Mesendoderm (in vitro differentiated cells): ENCODE measurements around the gene DBNDD1.

Experiments used
- DNase-seq: peaks from one replicate; pipeline ENCODE4 v3.0.0; 2013
- H2AK5ac ChIP-seq: 2 replicates; pipeline ENCODE4 v1.6.1; 2013; ENCODE audit warnings: low read length, inconsistent platforms
- H2BK120ac ChIP-seq: 2 replicates; pipeline ENCODE4 v1.6.1; 2013; ENCODE audit warnings: low read depth, mild to moderate bottlenecking, low read length, moderate library complexity, mixed read lengths
- H2BK15ac ChIP-seq: replicated peaks from 2 replicates; pipeline ENCODE4 v1.6.1; 2013; ENCODE audit warnings: low read depth, mild to moderate bottlenecking, moderate library complexity
- H2BK5ac ChIP-seq: 2 replicates; pipeline ENCODE4 v1.6.1; 2013; ENCODE audit warnings: low read length, inconsistent platforms
- H3K18ac ChIP-seq: 2 replicates; pipeline ENCODE4 v1.6.1; 2013; ENCODE audit warnings: mild to moderate bottlenecking, low read length, mixed read lengths
- H3K23ac ChIP-seq: one replicate; pipeline ENCODE4 v1.6.1; 2013; ENCODE audit warnings: low read length
- H3K27ac ChIP-seq: 2 replicates; pipeline ENCODE4 v1.5.1; 2013; ENCODE audit warnings: low read depth, mild to moderate bottlenecking, inconsistent platforms, low read length, moderate library complexity
- H3K27me3 ChIP-seq: 2 replicates; pipeline ENCODE4 v1.6.1; 2013; ENCODE audit warnings: low read length, control low read depth, mild to moderate bottlenecking, inconsistent platforms; ENCODE audit not compliant: insufficient read depth, poor library complexity
- H3K36me3 ChIP-seq: 2 replicates; pipeline ENCODE4 v1.6.1; 2013; ENCODE audit warnings: low read length, inconsistent platforms; ENCODE audit not compliant: control insufficient read depth, insufficient read depth
- H3K4ac ChIP-seq: one replicate; pipeline ENCODE4 v1.6.1; 2013; ENCODE audit warnings: low read depth, mild to moderate bottlenecking, low read length, moderate library complexity
- H3K4me1 ChIP-seq: 2 replicates; pipeline ENCODE4 v1.6.1; 2013; ENCODE audit warnings: low read depth, low read length, inconsistent platforms; ENCODE audit not compliant: control insufficient read depth
- H3K4me2 ChIP-seq: 2 replicates; pipeline ENCODE4 v1.6.1; 2013; ENCODE audit warnings: low read length
- H3K4me3 ChIP-seq: 2 replicates; pipeline ENCODE4 v1.5.1; 2013; ENCODE audit warnings: mild to moderate bottlenecking, low read length
- H3K56ac ChIP-seq: one replicate; pipeline ENCODE4 v1.6.1; 2013; ENCODE audit warnings: low read length
- H3K79me1 ChIP-seq: 2 replicates; pipeline ENCODE4 v1.6.1; 2013; ENCODE audit warnings: low read length, inconsistent platforms
- H3K79me2 ChIP-seq: 2 replicates; pipeline ENCODE4 v1.6.1; 2013; ENCODE audit warnings: mild to moderate bottlenecking, low read length; ENCODE audit not compliant: control insufficient read depth, insufficient read depth
- H3K9ac ChIP-seq: 2 replicates; pipeline ENCODE4 v1.6.1; 2013; ENCODE audit warnings: low read length, inconsistent platforms
- H4K5ac ChIP-seq: one replicate; pipeline ENCODE4 v1.6.1; 2013; ENCODE audit warnings: low read length
- H4K8ac ChIP-seq: one replicate; pipeline ENCODE4 v1.6.1; 2013; ENCODE audit warnings: low read depth, mild to moderate bottlenecking, control low read depth, low read length, moderate library complexity
- WGBS: extraction: QIAGEN DNeasy Blood & Tissue Kit; methylation state at CpG from one replicate; pipeline ENCODE4 v1.1.7; 2013; ENCODE audit warnings: low lambda C conversion rate, missing lambda C conversion rate; ENCODE audit not compliant: insufficient coverage; ENCODE audit errors: extremely low coverage; 5-methylcytosine and 5-hydroxymethylcytosine counted together

Gene DBNDD1

DNA sequence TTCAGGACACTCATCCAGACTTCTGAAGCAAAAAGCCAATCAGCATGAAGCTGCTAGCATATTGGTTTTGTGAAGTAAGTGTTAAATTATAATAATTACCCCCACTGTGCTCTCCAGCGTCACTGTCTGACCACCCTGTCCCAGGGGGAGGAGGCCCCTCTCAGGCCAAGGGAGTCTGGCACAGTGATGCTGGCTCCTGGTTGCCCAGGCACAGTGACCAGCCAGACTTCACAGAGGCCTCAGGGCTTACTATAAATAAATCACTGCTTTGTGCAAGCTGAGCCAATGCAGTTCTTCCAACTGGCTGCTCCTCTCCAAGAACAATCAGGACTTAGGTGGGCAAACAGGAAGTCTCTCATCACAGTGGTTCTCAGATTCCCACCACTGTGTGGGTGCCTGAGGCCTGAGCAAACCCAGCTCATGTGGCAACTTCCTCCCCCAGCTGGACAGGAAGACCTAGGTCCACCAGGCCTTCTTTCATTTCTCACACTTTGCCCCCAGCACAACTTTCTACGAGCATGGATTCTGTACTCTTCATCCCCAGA lies 1.7 kb upstream of the DBNDD1 start:
- Histone ChIP-seq H2BK5ac (no peak overlapping the region), H2BK120ac (no peak overlapping the region), H3K4me2 (no peak overlapping the region), H3K4me1 (peaks cover 2% of the 10 kb centered on the region), H3K27ac (no peak overlapping the region), H2BK15ac (no peak overlapping the region), H3K79me1 (no peaks in the 10 kb centered on the region), H3K23ac (no peak overlapping the region), H3K36me3 (no peaks in the 10 kb centered on the region), H3K4ac (no peak overlapping the region), H3K4me3 (no peak overlapping the region), H3K18ac (no peak overlapping the region), H3K56ac (peak overlapping the region; percentile 44), H3K79me2 (no peaks in the 10 kb centered on the region), H3K9ac (no peak overlapping the region), H4K8ac (no peak overlapping the region), H2AK5ac (no peak overlapping the region), H4K5ac (no peak overlapping the region), H3K27me3 (no peaks in the 10 kb centered on the region)
- no CpG with 5 or more reads among the region's 2 CpGs for WGBS
- DNase-seq, result peak; percentile 71

DNA sequence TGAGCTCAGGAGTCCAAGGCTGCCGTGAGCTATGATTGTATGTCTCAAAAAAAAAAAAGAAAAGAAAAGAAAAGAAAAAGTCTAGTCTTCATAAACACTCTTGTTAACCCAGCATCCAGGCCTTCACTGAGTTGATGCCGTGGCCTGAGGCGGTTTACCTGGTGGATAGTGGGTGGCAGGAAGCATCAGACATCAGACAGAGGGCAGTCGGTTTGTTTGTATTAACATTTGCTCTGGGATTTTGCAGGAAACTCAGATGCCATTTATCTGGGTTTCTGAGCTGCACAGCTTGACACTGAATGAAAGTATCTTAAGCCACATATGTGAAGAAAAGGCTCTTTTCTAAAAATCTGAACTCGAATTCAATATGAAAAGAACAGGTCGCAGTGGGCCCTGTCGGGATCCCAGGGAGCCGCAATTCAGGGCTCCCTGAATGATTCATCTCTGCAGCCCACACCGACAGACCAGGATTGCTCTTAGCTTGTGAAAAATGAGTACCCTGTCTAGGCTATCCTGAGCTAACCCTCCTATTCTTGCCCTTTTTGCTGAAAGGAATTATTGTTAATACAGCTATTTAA lies 1.1 kb upstream of the DBNDD1 start:
- Histone ChIP-seq H3K18ac (no peak overlapping the region), H3K4me2 (peak overlapping the region; percentile 1), H3K27me3 (no peaks in the 10 kb centered on the region), H3K56ac (peak overlapping the region; percentile 88), H3K79me1 (no peaks in the 10 kb centered on the region), H2BK15ac (no peak overlapping the region), H3K9ac (peak overlapping the region; percentile 43), H3K4me1 (peaks cover 2% of the 10 kb centered on the region), H2BK120ac (no peak overlapping the region), H3K79me2 (no peaks in the 10 kb centered on the region), H3K36me3 (no peaks in the 10 kb centered on the region), H4K5ac (no peak overlapping the region), H3K4ac (no peak overlapping the region), H3K23ac (no peak overlapping the region), H2BK5ac (no peak overlapping the region), H2AK5ac (no peak overlapping the region), H3K27ac (no peak overlapping the region), H3K4me3 (no peak overlapping the region), H4K8ac (no peak overlapping the region)
- WGBS, result no CpG with 5 or more reads among the region's 9 CpGs
- peak; percentile 45 for DNase-seq

DNA sequence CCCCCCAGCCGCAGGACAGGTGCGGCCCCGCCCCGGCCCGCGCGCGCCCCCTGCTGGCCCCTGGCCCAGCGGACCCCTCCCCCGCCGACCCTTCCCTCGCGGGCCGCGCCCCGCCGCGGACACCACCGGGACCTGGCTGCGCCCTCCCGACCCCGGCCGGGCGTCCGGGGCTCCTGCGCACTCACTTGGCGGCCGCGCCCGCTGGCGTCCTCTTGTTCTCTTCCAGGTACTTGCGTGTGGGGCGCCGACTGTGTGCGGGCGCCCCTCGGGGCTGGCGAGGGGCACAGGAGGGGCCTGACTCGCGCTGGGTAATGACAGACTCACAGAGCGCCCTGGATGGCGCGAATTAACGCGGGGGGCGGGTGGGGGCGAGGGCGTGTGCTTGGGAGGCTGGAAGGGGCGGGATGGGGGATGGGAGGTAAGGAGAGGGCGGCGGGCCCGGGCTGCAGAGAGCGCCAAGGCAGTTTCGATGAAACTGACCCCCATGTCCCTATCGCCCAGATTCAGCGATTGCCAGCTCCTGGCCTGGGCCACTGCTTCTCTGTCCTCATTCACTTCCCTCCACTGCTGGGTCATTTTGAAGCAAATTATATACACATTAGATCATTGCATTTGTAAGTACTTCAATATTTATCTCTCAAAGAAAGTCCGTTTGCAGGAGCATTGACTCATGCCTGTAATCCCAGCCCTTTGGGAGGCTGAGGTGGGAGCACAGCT lies 445 bp upstream of the DBNDD1 start:
- Histone ChIP-seq H3K27me3 (no peaks in the 10 kb centered on the region), H2BK5ac (no peak overlapping the region), H3K18ac (peak overlapping the region; percentile 44), H3K4ac (no peak overlapping the region), H3K79me1 (no peaks in the 10 kb centered on the region), H3K79me2 (no peaks in the 10 kb centered on the region), H3K56ac (peak overlapping the region; percentile 88), H3K4me2 (peak overlapping the region; percentile 64), H2BK120ac (no peak overlapping the region), H3K36me3 (no peaks in the 10 kb centered on the region), H3K4me3 (peak overlapping the region; percentile 55), H3K4me1 (peaks cover 2% of the 10 kb centered on the region), H3K9ac (peak overlapping the region; percentile 77), H3K23ac (no peak overlapping the region), H4K8ac (peak overlapping the region; percentile 7), H2AK5ac (no peak overlapping the region), H2BK15ac (no peak overlapping the region), H4K5ac (no peak overlapping the region), H3K27ac (no peak overlapping the region)
- peak; percentile 75 for DNase-seq
- no CpG with 5 or more reads among the region's 57 CpGs for WGBS

DNA sequence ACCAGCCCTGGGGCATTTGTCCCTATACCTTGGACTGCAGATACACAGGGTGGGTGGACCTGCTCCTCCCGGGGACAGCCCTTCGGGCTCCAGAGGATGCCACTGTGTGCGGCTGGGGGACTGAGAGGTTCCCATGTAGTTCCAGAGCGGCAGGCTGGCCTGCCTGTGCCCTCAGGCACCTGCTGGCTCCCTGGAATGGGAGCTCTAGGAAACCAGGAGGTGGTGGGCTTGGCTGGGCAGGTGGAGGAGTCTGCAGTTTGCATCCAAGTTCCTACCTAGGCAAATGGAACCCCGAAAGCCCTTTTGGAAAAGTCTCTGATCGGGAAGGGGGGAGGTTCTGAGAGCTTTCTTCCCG lies 982 bp downstream of the DBNDD1 start:
- peak overlapping the region; percentile 43 for H3K4me2 ChIP-seq

DNA sequence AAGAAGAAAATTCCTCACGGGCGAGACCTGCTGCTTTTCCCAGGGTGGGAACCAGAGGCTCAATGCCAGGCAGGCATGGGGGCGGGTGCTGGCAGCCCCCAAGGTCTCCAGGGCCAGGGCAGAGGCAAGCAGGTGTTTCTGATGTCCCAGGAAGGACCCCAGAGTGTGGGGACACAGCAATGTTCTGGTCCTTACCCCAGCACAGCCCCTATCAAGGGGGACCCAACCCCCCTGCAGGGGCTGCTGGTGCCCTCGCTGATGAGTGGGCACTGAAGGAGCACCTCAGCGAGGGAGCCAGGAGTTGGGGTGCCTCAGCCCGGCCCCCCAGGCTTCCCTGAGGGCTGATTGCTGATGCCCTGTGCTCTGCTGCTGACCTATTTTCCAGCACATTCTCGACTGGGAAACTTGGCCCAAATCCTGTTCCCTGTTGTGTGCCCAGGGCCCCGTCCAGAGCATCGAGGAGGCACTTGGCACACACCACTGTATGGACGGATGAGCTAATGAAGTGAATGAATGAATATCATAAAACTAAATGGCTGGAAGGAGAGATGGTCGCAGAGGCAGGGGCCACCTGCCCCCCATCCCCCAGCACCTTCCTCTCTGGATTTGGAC lies 2.8 kb downstream of the DBNDD1 start:
- H2BK15ac ChIP-seq, result no peak overlapping the region
- no peak overlapping the region for H3K18ac ChIP-seq
- peaks cover 2% of the 10 kb centered on the region for H3K4me1 ChIP-seq
- H3K4me3 ChIP-seq, result no peak overlapping the region
- no peak overlapping the region for H4K8ac ChIP-seq
- H3K36me3 ChIP-seq, result no peaks in the 10 kb centered on the region
- no peak overlapping the region for H2BK120ac ChIP-seq
- no peak overlapping the region for H4K5ac ChIP-seq
- no peak overlapping the region for H3K4me2 ChIP-seq
- H3K4ac ChIP-seq, result no peak overlapping the region
- no CpG with 5 or more reads among the region's 11 CpGs for WGBS
- no peaks in the 10 kb centered on the region for H3K79me1 ChIP-seq
- no peaks in the 10 kb centered on the region for H3K79me2 ChIP-seq
- no peaks in the 10 kb centered on the region for H3K27me3 ChIP-seq
- no peak overlapping the region for H3K9ac ChIP-seq
- DNase-seq, result no peak
- H3K56ac ChIP-seq, result no peak overlapping the region
- H2AK5ac ChIP-seq, result no peak overlapping the region
- no peak overlapping the region for H3K27ac ChIP-seq
- H3K23ac ChIP-seq, result no peak overlapping the region
- H2BK5ac ChIP-seq, result no peak overlapping the region

More for the DNA sequence above, 982 bp downstream of the DBNDD1 start:
- no peak overlapping the region for H2BK120ac ChIP-seq
- H3K4ac ChIP-seq, result no peak overlapping the region
- peak; percentile 43 for DNase-seq
- no peaks in the 10 kb centered on the region for H3K79me2 ChIP-seq
- no peak overlapping the region for H2AK5ac ChIP-seq
- H3K9ac ChIP-seq, result no peak overlapping the region
- H4K8ac ChIP-seq, result no peak overlapping the region
- H4K5ac ChIP-seq, result no peak overlapping the region
- no peak overlapping the region for H2BK15ac ChIP-seq
- no peak overlapping the region for H3K18ac ChIP-seq
- no peak overlapping the region for H3K27ac ChIP-seq
- H3K23ac ChIP-seq, result no peak overlapping the region
- peak overlapping the region; percentile 84 for H3K56ac ChIP-seq
- no peaks in the 10 kb centered on the region for H3K79me1 ChIP-seq
- H3K4me3 ChIP-seq, result no peak overlapping the region
- WGBS, result no CpG with 5 or more reads among the region's 7 CpGs
- no peaks in the 10 kb centered on the region for H3K36me3 ChIP-seq
- no peak overlapping the region for H2BK5ac ChIP-seq
- no peaks in the 10 kb centered on the region for H3K27me3 ChIP-seq
- peaks cover 2% of the 10 kb centered on the region for H3K4me1 ChIP-seq
